HCT116 (cell line): ENCODE measurements around the gene GRM1. TPM values are rescaled to one million over a fixed set of nuclear protein-coding genes. Genes with fewer than 3 reads are reported as not detected.

ENCODE experiments used
- ATAC-seq: fragments of 200-7000 bp; cut with Tn5 transposase; 2 replicates; pipeline ENCODE4 v1.9.1; 2020; ENCODE audit warnings: mild to moderate bottlenecking, moderate library complexity
- BruUV-seq: library from RNA; stranded (reverse); fragments of 400-500 nt; replicated peaks from 2 replicates; lab custom pipeline; 2021; lab: Mats Ljungman, UMichigan
- CTCF ChIA-PET: fragments of 300-600 bp; sonication (Branson Sonifier 250); formaldehyde crosslinking; loops from one replicate; lab custom pipeline; 2021; ENCODE audit warnings: antibody characterized with exemption; lab: Charles Lee
- POLR2A ChIA-PET: fragments of 300-600, 350-600 bp; sonication (Branson Sonifier 250); formaldehyde crosslinking; loops from one replicate; lab custom pipeline; 2021; ENCODE audit warnings: antibody characterized with exemption; lab: Charles Lee
- RAD21 ChIA-PET, 2 experiments: fragments of 300-600 bp; sonication (Branson Sonifier 250); formaldehyde crosslinking; loops; one replicate each; lab custom pipeline; 2023; ENCODE audit warnings: low total read pairs in 2 of 2; ENCODE audit not compliant: uncharacterized antibody in 2 of 2, unreplicated experiment in 2 of 2, low non-redundant PET in 1 of 2; lab: Charles Lee
- DNase-seq: peaks from one replicate; pipeline ENCODE4 v3.0.0-alpha.2; 2010; ENCODE audit warnings: low read depth, low spot score
- H2AFZ ChIP-seq: fragments of 200-600 bp; shearing (Covaris generic), sonication (generic); 2 replicates; pipeline ENCODE4 v1.6.1; 2017; ENCODE audit warnings: low read depth, mixed run types, mixed read lengths, antibody characterized with exemption, low read length; ENCODE audit not compliant: poor library complexity, severe bottlenecking
- H3K27ac ChIP-seq: 2 replicates; pipeline ENCODE4 v1.5.1; 2012; ENCODE audit warnings: low read depth, low read length
- H3K27me3 ChIP-seq: fragments of 200-600 bp; sonication (generic); 2 replicates; pipeline ENCODE4 v1.6.1; 2016; ENCODE audit warnings: mixed run types, low read length, mixed read lengths; ENCODE audit not compliant: insufficient read depth
- H3K36me3 ChIP-seq, 2 experiments: fragments of 200-500 bp in 1 of 2; fragments of 200-600 bp in 1 of 2; sonication (Bioruptor generic) in 1 of 2; sonication (generic) in 1 of 2; 2 replicates each; pipeline versions ENCODE4 v1.5.1 to v1.6.1; 2014 to 2016; ENCODE audit warnings: low read length in 2 of 2, inconsistent platforms in 1 of 2, mixed read lengths in 1 of 2, mixed run types in 1 of 2; ENCODE audit not compliant: insufficient read depth in 2 of 2, control insufficient read depth in 1 of 2
- H3K4me1 ChIP-seq, 2 experiments: fragments of 200-600 bp in 1 of 2; sonication (generic) in 1 of 2; 2 replicates each; pipeline versions ENCODE4 v1.5.1 to v1.6.1; 2012 to 2017; ENCODE audit warnings: low read length in 2 of 2, inconsistent platforms in 1 of 2, mild to moderate bottlenecking in 1 of 2, mixed read lengths in 1 of 2, mixed run types in 1 of 2, moderate library complexity in 1 of 2; ENCODE audit not compliant: insufficient read depth in 2 of 2, control insufficient read depth in 1 of 2
- H3K4me2 ChIP-seq: fragments of 200-600 bp; sonication (generic); 2 replicates; pipeline ENCODE4 v1.6.1; 2017; ENCODE audit warnings: mixed run types, low read length, mixed read lengths
- H3K4me3 ChIP-seq, 2 experiments: fragments of 200-600 bp in 1 of 2; sonication (generic) in 1 of 2; replicated peaks in 1 of 2; 2 replicates each; pipeline ENCODE4 v1.5.1; 2011 to 2016; ENCODE audit warnings: low read length in 2 of 2, control low read depth in 1 of 2, low read depth in 1 of 2, mild to moderate bottlenecking in 1 of 2, mixed read lengths in 1 of 2, mixed run types in 1 of 2
- H3K79me2 ChIP-seq: fragments of 200-600 bp; sonication (generic); 2 replicates; pipeline ENCODE4 v1.6.1; 2017; ENCODE audit warnings: mild to moderate bottlenecking, mixed run types, low read length, moderate library complexity, mixed read lengths; ENCODE audit not compliant: insufficient read depth
- H3K9ac ChIP-seq: fragments of 200-600 bp; sonication (generic); 2 replicates; pipeline ENCODE4 v1.6.1; 2016; ENCODE audit warnings: low read length, mixed read lengths
- H3K9me2 ChIP-seq: fragments of 200-600 bp; sonication (generic), shearing (Covaris generic); 2 replicates; pipeline ENCODE4 v1.6.1; 2017; ENCODE audit warnings: mixed run types, mild to moderate bottlenecking, moderate library complexity; ENCODE audit not compliant: insufficient read depth
- H3K9me3 ChIP-seq, 2 experiments: fragments of 200-500 bp in 1 of 2; fragments of 200-600 bp in 1 of 2; sonication (Bioruptor generic) in 1 of 2; sonication (generic) in 1 of 2; 2 replicates each; pipeline ENCODE4 v1.6.1; 2014 to 2017; ENCODE audit warnings: low read length in 2 of 2, mixed read lengths in 2 of 2, inconsistent platforms in 1 of 2, low read depth in 1 of 2, mild to moderate bottlenecking in 1 of 2, mixed run types in 1 of 2, moderate library complexity in 1 of 2; ENCODE audit not compliant: control insufficient read depth in 1 of 2, insufficient read depth in 1 of 2
- H4K20me1 ChIP-seq: fragments of 200-600 bp; sonication (generic), shearing (Covaris generic); 2 replicates; pipeline ENCODE4 v1.6.1; 2017; ENCODE audit warnings: mixed run types, mild to moderate bottlenecking, moderate library complexity; ENCODE audit not compliant: insufficient read depth
- CBX3 ChIP-seq: IDR thresholded peaks from 2 replicates; pipeline ENCODE4 v1.6.1; 2012; ENCODE audit warnings: low read depth
- CEBPB ChIP-seq: IDR thresholded peaks from 2 replicates; pipeline ENCODE4 v1.6.1; 2012; ENCODE audit warnings: low read depth
- EZH2 ChIP-seq: fragments of 200-600 bp; sonication (generic); IDR thresholded peaks from 2 replicates; pipeline ENCODE4 v1.6.1; 2017; ENCODE audit warnings: antibody characterized with exemption, mixed run types
- EZH2phosphoT487 ChIP-seq: fragments of 200-600 bp; IDR thresholded peaks from 2 replicates; pipeline ENCODE4 v1.6.1; 2018; ENCODE audit warnings: antibody characterized with exemption, borderline replicate concordance
- FOSL1 ChIP-seq: IDR thresholded peaks from 2 replicates; pipeline ENCODE4 v1.6.1; 2012; ENCODE audit warnings: low read depth
- JUND ChIP-seq: IDR thresholded peaks from 2 replicates; pipeline ENCODE4 v1.6.1; 2012
- MAX ChIP-seq: IDR thresholded peaks from 2 replicates; pipeline ENCODE4 v1.6.1; 2012
- POLR2AphosphoS5 ChIP-seq: IDR thresholded peaks from 2 replicates; pipeline ENCODE4 v1.6.1; 2011; ENCODE audit warnings: mild to moderate bottlenecking, low read depth, low read length, moderate library complexity
- SRF ChIP-seq: IDR thresholded peaks from 2 replicates; pipeline ENCODE4 v1.6.1; 2012; ENCODE audit warnings: low read depth
- TCF7L2 ChIP-seq: IDR thresholded peaks from 2 replicates; pipeline ENCODE4 v1.7.0; 2011; ENCODE audit warnings: borderline replicate concordance, inconsistent platforms; ENCODE audit not compliant: insufficient read depth, insufficient read length; ENCODE audit errors: extremely low read depth
- ZNF274 ChIP-seq: fragments of 200-500 bp; sonication (Bioruptor generic); IDR thresholded peaks from 2 replicates; pipeline ENCODE4 v1.6.1; 2014; ENCODE audit warnings: mild to moderate bottlenecking, low read depth, low read length, inconsistent platforms
- intact Hi-C: fragments of 100-400 bp; cut with micrococcal nuclease; formaldehyde crosslinking; loops from 2 replicates; pipeline ENCODE4 v1.10.0; 2022
- total RNA-seq: library from RNA; stranded (reverse); gene quantifications from one replicate; pipeline ENCODE4 v1.2.1, GENCODE V29; 2021; ENCODE audit not compliant: unreplicated experiment
- TF ChIP-seq, protein P1 (sequence below): IDR thresholded peaks from 2 replicates; pipeline ENCODE4 v1.6.1; 2012; ENCODE audit warnings: low read depth

GRM1 gene
- total RNA-seq, 1 experiment from 2014 or later = not detected

- no peak for ATAC-seq
- H3K79me2 ChIP-seq = no peaks in the 10 kb centered on the region
- BruUV-seq = no TSS peak
These were observed 171.3 kb downstream of the GRM1 start for GRCh38 chr6:146200176-146200575.

GRCh38 chr6:146202570-146202969 is 173.7 kb downstream of the GRM1 start:
- no peak overlapping the region for H3K9ac ChIP-seq
- CTCF ChIA-PET = no interaction called here
- no peaks in the 10 kb centered on the region for H3K36me3 ChIP-seq
- no TSS peak for BruUV-seq
- H3K4me2 ChIP-seq = no peak overlapping the region
- H3K9me2 ChIP-seq = no peaks in the 10 kb centered on the region
- H4K20me1 ChIP-seq = no peaks in the 10 kb centered on the region
- H3K9me3 ChIP-seq = no peaks in the 10 kb centered on the region
- intact Hi-C loops = no loop called here
- no peak overlapping the region for H3K4me3 ChIP-seq
- POLR2A ChIA-PET = no interaction called here
- H2AFZ ChIP-seq = no peak overlapping the region
- H3K27ac ChIP-seq = no peak overlapping the region
- RAD21 ChIA-PET = no interaction called here
- no peak for DNase-seq
- peaks cover 16% of the 10 kb centered on the region for H3K27me3 ChIP-seq
- no peaks in the 10 kb centered on the region for H3K79me2 ChIP-seq
- TF ChIP-seq EZH2 (no peak), CBX3 (no peak), TCF7L2 (no peak), POLR2AphosphoS5 (no peak), EZH2phosphoT487 (no peak), FOSL1 (no peak)
- TF ChIP-seq, protein P1, sequence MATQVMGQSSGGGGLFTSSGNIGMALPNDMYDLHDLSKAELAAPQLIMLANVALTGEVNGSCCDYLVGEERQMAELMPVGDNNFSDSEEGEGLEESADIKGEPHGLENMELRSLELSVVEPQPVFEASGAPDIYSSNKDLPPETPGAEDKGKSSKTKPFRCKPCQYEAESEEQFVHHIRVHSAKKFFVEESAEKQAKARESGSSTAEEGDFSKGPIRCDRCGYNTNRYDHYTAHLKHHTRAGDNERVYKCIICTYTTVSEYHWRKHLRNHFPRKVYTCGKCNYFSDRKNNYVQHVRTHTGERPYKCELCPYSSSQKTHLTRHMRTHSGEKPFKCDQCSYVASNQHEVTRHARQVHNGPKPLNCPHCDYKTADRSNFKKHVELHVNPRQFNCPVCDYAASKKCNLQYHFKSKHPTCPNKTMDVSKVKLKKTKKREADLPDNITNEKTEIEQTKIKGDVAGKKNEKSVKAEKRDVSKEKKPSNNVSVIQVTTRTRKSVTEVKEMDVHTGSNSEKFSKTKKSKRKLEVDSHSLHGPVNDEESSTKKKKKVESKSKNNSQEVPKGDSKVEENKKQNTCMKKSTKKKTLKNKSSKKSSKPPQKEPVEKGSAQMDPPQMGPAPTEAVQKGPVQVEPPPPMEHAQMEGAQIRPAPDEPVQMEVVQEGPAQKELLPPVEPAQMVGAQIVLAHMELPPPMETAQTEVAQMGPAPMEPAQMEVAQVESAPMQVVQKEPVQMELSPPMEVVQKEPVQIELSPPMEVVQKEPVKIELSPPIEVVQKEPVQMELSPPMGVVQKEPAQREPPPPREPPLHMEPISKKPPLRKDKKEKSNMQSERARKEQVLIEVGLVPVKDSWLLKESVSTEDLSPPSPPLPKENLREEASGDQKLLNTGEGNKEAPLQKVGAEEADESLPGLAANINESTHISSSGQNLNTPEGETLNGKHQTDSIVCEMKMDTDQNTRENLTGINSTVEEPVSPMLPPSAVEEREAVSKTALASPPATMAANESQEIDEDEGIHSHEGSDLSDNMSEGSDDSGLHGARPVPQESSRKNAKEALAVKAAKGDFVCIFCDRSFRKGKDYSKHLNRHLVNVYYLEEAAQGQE = no peak
- no peaks in the 10 kb centered on the region for H3K4me1 ChIP-seq
- ATAC-seq = no peak

More at GRCh38 chr6:146200176-146200575, 171.3 kb downstream of the GRM1 start:
- TF ChIP-seq ZNF274 (no peak), MAX (no peak), SRF (no peak), CEBPB (no peak), JUND (no peak)
- no peaks in the 10 kb centered on the region for H3K9me2 ChIP-seq
- CTCF ChIA-PET = no interaction called here
- POLR2A ChIA-PET = no interaction called here
- H3K27me3 ChIP-seq = peaks cover 12% of the 10 kb centered on the region
- H3K4me2 ChIP-seq = no peak overlapping the region
- no peaks in the 10 kb centered on the region for H3K36me3 ChIP-seq
- H3K9me3 ChIP-seq = no peaks in the 10 kb centered on the region
- DNase-seq = no peak
- no peak overlapping the region for H3K4me3 ChIP-seq
- no peak overlapping the region for H3K9ac ChIP-seq
- no peaks in the 10 kb centered on the region for H3K4me1 ChIP-seq
- H2AFZ ChIP-seq = no peak overlapping the region
- intact Hi-C loops = no loop called here
- no peaks in the 10 kb centered on the region for H4K20me1 ChIP-seq
- RAD21 ChIA-PET = no interaction called here
- H3K27ac ChIP-seq = no peak overlapping the region
